Cerebellar cortex (tissue), 1 donor: ENCODE data around the gene OR3A1.
"Not testable (repeated sequence)": the region's sequence is repeated elsewhere in the genome, so short reads cannot be mapped to it uniquely, and the experiment has no call there.

Experiments
- DNase-seq: peaks from one replicate; pipeline ENCODE4 v3.0.0-alpha.2; 2015; ENCODE audit warnings: low spot score

The OR3A1 gene, protein sequence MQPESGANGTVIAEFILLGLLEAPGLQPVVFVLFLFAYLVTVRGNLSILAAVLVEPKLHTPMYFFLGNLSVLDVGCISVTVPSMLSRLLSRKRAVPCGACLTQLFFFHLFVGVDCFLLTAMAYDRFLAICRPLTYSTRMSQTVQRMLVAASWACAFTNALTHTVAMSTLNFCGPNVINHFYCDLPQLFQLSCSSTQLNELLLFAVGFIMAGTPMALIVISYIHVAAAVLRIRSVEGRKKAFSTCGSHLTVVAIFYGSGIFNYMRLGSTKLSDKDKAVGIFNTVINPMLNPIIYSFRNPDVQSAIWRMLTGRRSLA

GRCh38 chr17:3298260-3298659 lies at the start of gene OR3A1:
Gene OR3A1 (minus strand): TSS chr17:3298360. CDS start chr17:3292582, 5,778 bp downstream.
- no peak for DNase-seq

DNA sequence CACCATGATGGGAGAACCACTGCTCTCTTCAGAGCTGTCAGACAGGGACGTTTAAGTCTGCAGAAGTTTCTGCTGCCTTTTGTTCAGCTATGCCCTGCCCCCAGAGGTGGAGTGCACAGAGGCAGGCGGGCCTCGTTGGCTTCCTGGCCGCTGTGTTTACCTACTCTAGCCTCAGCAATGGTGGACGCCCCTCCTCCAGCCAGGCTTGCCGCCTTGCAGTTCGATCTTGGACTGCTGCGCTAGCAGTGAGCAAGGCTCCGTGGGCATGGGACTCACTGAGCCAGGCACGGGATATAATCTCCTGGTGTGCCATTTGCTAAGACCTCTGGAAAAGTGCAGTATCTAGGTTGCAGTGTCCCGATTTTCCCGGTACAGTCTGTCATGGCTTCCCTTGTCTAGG lies 44.6 kb upstream of the OR3A1 start:
- not testable (repeated sequence) for DNase-seq

GRCh38 chr17:3335876-3336275 lies 37.7 kb upstream of the OR3A1 start:
- DNase-seq = no peak

- DNase-seq = no peak
These were observed 20.2 kb upstream of the OR3A1 start for GRCh38 chr17:3318336-3318735.

GRCh38 chr17:3316836-3317235 lies 18.7 kb upstream of the OR3A1 start:
- DNase-seq = no peak

GRCh38 chr17:3308603-3309002 lies 10.4 kb upstream of the OR3A1 start:
- DNase-seq = no peak

DNA sequence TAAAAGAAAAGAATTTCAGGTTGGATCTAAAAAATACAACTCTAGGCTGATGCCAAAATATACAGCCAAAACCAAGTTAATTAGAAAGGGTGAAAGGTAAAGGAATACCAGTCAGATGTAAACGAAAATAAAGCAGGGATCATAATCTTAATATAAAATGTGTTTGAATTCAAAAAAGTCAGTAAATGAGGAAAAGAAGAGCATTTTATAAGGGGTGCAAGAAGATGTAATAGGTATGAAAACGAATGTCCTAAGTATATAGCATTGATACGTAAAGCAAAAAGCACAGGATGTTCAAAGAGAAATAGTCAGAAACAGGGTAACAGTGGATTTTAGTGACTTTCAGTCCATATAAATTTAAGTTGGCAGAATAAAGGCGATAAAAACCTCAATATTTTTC lies 2.5 kb downstream of the OR3A1 start:
- DNase-seq = no peak

- DNase-seq = not testable (repeated sequence)
These were observed 4.6 kb downstream of the OR3A1 start for GRCh38 chr17:3293548-3293947.

DNA sequence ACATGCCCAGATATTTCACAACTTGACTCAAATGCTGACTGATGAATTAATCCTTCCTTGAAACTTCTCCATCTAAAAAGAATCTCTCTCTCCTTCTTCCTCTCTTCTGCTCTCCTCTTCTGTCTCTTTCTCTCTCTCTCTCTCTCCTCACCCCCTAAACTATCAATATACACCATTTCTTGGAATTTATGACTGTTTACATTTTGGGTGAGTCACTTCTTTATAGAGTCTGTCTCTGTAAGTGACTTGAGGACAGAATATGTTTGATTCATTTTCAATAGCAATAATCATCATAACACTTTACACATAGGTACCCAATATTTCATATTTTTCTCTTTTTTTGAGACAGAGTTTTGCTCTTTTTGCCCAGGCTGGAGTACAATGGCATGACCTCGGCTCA lies 15.3 kb downstream of the OR3A1 start:
- no peak for DNase-seq

- DNase-seq = no peak
These were observed 22.0 kb downstream of the OR3A1 start for GRCh38 chr17:3276126-3276525.

DNA sequence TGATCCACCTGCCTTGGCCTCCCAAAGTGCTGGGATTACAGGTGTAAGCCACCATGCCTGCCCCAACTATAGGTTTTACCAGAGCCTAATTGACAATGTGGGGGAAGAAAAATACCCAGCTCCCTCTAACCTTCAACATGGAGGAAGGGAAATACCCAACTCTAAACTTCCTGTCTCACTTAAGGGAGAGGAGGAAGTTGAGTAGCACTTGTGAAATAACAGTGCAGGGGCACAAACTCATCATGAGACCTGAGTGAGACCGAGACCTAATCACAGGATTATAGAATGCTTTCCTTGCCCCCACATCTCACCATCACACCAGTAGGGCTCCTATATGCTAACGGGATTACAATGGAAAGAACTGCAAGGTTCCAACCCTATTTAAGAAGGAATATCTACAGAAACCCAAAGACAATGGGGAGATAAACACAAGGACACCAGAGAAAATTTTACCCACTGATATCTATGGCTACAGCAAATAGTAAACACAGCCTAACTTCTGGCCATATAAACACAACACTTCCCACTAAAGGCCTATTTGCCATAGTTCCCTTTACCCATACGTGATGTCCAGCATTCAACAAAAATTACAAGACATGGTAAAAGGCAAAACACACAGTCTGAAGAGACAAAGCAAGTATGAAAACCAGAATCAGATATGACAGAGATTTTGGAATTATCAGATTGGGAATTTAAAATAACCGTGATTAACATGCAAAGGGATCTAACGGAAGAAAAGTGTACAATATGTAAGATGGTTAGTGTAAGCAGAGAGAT lies 26.9 kb downstream of the OR3A1 start:
- no peak for DNase-seq

GRCh38 chr17:3260600-3260999 lies 37.6 kb downstream of the OR3A1 start:
- DNase-seq = no peak

GRCh38 chr17:3260163-3260562 lies 38.0 kb downstream of the OR3A1 start:
- no peak for DNase-seq

- DNase-seq = no peak
These were observed 41.6 kb downstream of the OR3A1 start for GRCh38 chr17:3256575-3256974.

- not testable (repeated sequence) for DNase-seq
These were observed 49.1 kb downstream of the OR3A1 start for GRCh38 chr17:3249013-3249412.

DNA sequence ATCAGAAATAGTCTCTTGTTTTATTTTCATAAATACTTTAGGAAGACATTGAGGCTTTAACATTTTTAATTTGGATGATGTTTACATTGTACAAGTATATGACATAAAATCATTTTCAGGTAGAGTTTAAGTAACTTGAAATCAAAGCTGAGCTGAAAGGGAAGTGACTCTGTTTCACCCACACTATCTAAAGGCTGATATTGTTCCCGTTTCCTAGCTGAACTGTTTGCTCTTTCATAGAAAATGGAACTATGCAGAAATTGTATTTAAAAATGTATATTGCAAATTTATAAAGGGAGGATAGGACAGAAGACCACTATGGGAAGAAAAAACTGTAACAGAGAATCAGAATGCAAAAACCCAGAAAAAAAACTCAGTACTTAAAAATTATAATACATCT lies 53.3 kb downstream of the OR3A1 start:
- not testable (repeated sequence) for DNase-seq

DNA sequence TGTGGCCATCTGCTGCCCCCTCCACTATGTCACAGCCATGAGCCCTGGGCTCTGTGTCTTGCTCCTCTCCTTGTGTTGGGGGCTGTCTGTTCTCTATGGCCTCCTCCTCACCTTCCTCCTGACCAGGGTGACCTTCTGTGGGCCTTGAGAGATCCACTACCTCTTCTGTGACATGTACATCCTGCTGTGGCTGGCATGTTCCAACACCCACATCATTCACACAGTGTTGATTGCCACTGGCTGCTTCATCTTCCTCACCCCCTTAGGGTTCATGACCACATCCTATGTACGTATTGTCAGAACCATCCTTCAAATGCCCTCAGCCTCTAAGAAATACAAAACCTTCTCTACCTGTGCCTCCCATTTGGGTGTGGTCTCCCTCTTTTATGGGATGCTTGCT lies 57.1 kb downstream of the OR3A1 start:
- DNase-seq = not testable (repeated sequence)
